HepG2 (cell line): Measurements from ENCODE around the gene SETD1B. TPM values are rescaled to one million over a fixed set of nuclear protein-coding genes. Genes with fewer than 3 reads are reported as not detected.

Source experiments
- ATAC-seq: fragments of 200-7000 bp; cut with Tn5 transposase; 3 replicates; pipeline ENCODE4 v1.9.1; 2020; ENCODE audit warnings: mild to moderate bottlenecking, moderate library complexity
- BruUV-seq: library from RNA; stranded (reverse); fragments of 400-500 nt; replicated peaks from 2 replicates; lab custom pipeline; 2021; lab: Mats Ljungman, UMichigan
- CTCF ChIA-PET: fragments of 300-600 bp; formaldehyde crosslinking; extraction: SDS; loops from one replicate; lab custom pipeline; 2021; ENCODE audit warnings: low total read pairs, inconsistent platforms, low intra/inter-chr PET ratio; lab: Yijun Ruan, JAX
- POLR2A ChIA-PET: fragments of 350-600 bp; sonication (Branson Sonifier 250); formaldehyde crosslinking; loops from one replicate; lab custom pipeline; 2020; ENCODE audit warnings: antibody characterized with exemption, inconsistent platforms; lab: Yijun Ruan, JAX
- DNase-seq: peaks from one replicate; pipeline ENCODE4 v3.0.0-alpha.2; 2015; ENCODE audit warnings: low spot score
- FAIRE-seq: peaks from 3 replicates; lab custom pipeline; 2011; peaks lifted over from hg19 to GRCh38; lab: Jason Lieb, UNC
- H2AFZ ChIP-seq: one replicate; pipeline ENCODE4 v1.6.1; 2011; ENCODE audit warnings: low read length, inconsistent platforms
- H3K27ac ChIP-seq: fragments of 300-600 bp; 3 replicates; pipeline ENCODE4 v1.8.0; 2011; ENCODE audit warnings: mixed run types, mild to moderate bottlenecking, mixed read lengths, low read length, inconsistent platforms; ENCODE audit not compliant: insufficient read depth; ENCODE audit errors: extremely low read length
- H3K27me3 ChIP-seq, 2 experiments: fragments of 200-600 bp in 1 of 2; 2 replicates in 1 of 2; 3 replicates in 1 of 2; pipeline versions ENCODE4 v1.6.0 to v1.8.0; 2011; ENCODE audit warnings: low read length in 2 of 2, mild to moderate bottlenecking in 2 of 2, moderate library complexity in 2 of 2, inconsistent platforms in 1 of 2; ENCODE audit not compliant: insufficient read depth in 2 of 2, control insufficient read depth in 1 of 2
- H3K36me3 ChIP-seq, 2 experiments: fragments of 200-600 bp in 1 of 2; replicated peaks in 1 of 2; 2 replicates in 1 of 2; 3 replicates in 1 of 2; pipeline versions ENCODE4 v1.5.1 to v1.8.0; 2011; ENCODE audit warnings: low read length in 2 of 2, inconsistent platforms in 1 of 2; ENCODE audit not compliant: insufficient read depth in 2 of 2, control insufficient read depth in 1 of 2
- H3K4me1 ChIP-seq: 2 replicates; pipeline ENCODE4 v1.5.1; 2012; ENCODE audit warnings: low read length, inconsistent platforms; ENCODE audit not compliant: insufficient read depth
- H3K4me2 ChIP-seq: 2 replicates; pipeline ENCODE4 v1.6.0; 2011; ENCODE audit warnings: low read depth, low read length, inconsistent platforms
- H3K4me3 ChIP-seq, 3 experiments: fragments of 200-600 bp in 1 of 3; sonication (generic), shearing (Covaris generic) in 1 of 3; replicated peaks in 1 of 3; 2 replicates each; pipeline ENCODE4 v1.5.1; 2011 to 2016; ENCODE audit warnings: low read length in 3 of 3, inconsistent platforms in 2 of 3, low read depth in 2 of 3, mild to moderate bottlenecking in 2 of 3, control low read depth in 1 of 3, mixed read lengths in 1 of 3; ENCODE audit not compliant: insufficient read depth in 1 of 3
- H3K79me2 ChIP-seq: one replicate; pipeline ENCODE4 v1.6.1; 2011; ENCODE audit warnings: low read length, inconsistent platforms; ENCODE audit not compliant: insufficient read depth
- H3K9ac ChIP-seq: 2 replicates; pipeline ENCODE4 v1.6.0; 2011; ENCODE audit warnings: mild to moderate bottlenecking, low read depth, low read length, inconsistent platforms; ENCODE audit not compliant: insufficient read depth
- H3K9me3 ChIP-seq: 2 replicates; pipeline ENCODE4 v1.5.1; 2012; ENCODE audit warnings: mild to moderate bottlenecking, low read length
- H4K20me1 ChIP-seq: 2 replicates; pipeline ENCODE4 v1.6.0; 2011; ENCODE audit warnings: inconsistent platforms, mild to moderate bottlenecking, low read length, moderate library complexity; ENCODE audit not compliant: insufficient read depth
- NFIB ChIP-seq: sonication (generic); formaldehyde crosslinking; IDR thresholded peaks from 2 replicates; pipeline ENCODE4 v1.9.0; 2021; ENCODE audit warnings: missing genetic modification reagents, mild to moderate bottlenecking, borderline replicate concordance
- TBL1XR1 ChIP-seq: fragments of 150-350 bp; IDR thresholded peaks from 2 replicates; pipeline ENCODE4 v1.6.1; 2014; ENCODE audit warnings: borderline replicate concordance, low read length; ENCODE audit not compliant: partially characterized antibody
- ZNF629 ChIP-seq: sonication (generic); formaldehyde crosslinking; conservative IDR thresholded peaks from 2 replicates; pipeline ENCODE4 v1.5.0; 2020; ENCODE audit warnings: missing genetic modification reagents
- ZNF746 ChIP-seq: sonication (generic); formaldehyde crosslinking; IDR thresholded peaks from 2 replicates; pipeline ENCODE4 v1.8.0; 2022; ENCODE audit warnings: mild to moderate bottlenecking, missing genetic modification reagents
- WGBS: methylation state at CpG from one replicate; pipeline ENCODE4 v1.1.6; 2017; ENCODE audit warnings: low lambda C conversion rate; 5-methylcytosine and 5-hydroxymethylcytosine counted together
- in situ Hi-C: cut with HindIII; loops from 2 replicates; pipeline ENCODE4 v1.10.0; 2017; ENCODE audit warnings: low pct_unique_long_range_greater_than_20kb; ENCODE audit not compliant: extremely low pct_ligation_motif_present
- intact Hi-C: fragments of 100-400 bp; cut with micrococcal nuclease; formaldehyde crosslinking; loops from one replicate; pipeline ENCODE4 v1.10.0; 2022; ENCODE audit not compliant: unreplicated experiment
- polyA plus RNA-seq, 8 experiments: library from polyadenylated mRNA; depleted of rRNA in 3 of 8; stranded (reverse) in 7 of 8; unstranded in 1 of 8; fragments of >200 nt; fragmentation: Illumina TruSeq in 4 of 8; extraction: Trizol in 4 of 8; gene quantifications; 2 replicates each; pipeline versions ENCODE4 v1.2.1 to v1.2.3, GENCODE V29; 2011 to 2016; ENCODE audit warnings: low read depth in 4 of 8, missing spikeins in 1 of 8, mixed read lengths in 1 of 8; ENCODE audit not compliant: insufficient read depth in 1 of 8
- total RNA-seq, 5 experiments: library from RNA; depleted of rRNA; stranded (reverse); fragments of >200 nt; fragmentation: Illumina TruSeq; extraction: Trizol; gene quantifications; 2 replicates each; pipeline ENCODE4 v1.2.3, GENCODE V29; 2016; ENCODE audit warnings: low read depth in 1 of 5
- TF ChIP-seq, protein P1 (sequence below): sonication (generic); formaldehyde crosslinking; IDR thresholded peaks from 2 replicates; pipeline ENCODE4 v1.4.0; 2020; ENCODE audit warnings: missing genetic modification reagents
- TF ChIP-seq, protein P2 (sequence below): sonication (generic); formaldehyde crosslinking; IDR thresholded peaks from 2 replicates; pipeline ENCODE4 v1.4.0; 2020; ENCODE audit warnings: missing genetic modification reagents, borderline replicate concordance
- TF ChIP-seq, protein P3 (sequence below): sonication (generic); formaldehyde crosslinking; IDR thresholded peaks from 2 replicates; pipeline ENCODE4 v1.4.0; 2020; ENCODE audit warnings: missing genetic modification reagents

Gene SETD1B
- total and polyA plus RNA-seq, 2 of the 13 experiments (the other 11 are each of a cell fraction or from before 2014, with no cell fraction given), result 1.1 to 1.4 TPM

DNA sequence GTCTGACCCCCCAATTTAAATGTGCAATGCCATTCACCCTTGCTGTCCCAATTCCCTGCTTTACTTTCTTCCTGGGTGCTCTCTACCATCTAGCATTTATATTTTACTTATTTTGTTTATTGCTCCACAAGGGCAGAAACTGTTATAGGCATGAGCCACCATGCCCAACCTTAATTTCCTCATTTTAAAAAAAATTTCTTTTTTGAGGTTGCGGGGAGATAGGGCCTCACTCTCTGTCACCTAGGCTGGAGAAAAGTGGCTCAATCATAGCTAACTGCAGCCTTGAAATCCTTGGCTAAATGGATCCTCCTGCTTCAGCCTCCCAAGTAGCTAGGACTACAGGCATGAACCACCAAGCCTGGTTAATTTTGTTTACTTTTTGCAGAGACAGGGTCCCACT, 41.9 kb downstream of the SETD1B start (continued):
- TF ChIP-seq, protein P1, sequence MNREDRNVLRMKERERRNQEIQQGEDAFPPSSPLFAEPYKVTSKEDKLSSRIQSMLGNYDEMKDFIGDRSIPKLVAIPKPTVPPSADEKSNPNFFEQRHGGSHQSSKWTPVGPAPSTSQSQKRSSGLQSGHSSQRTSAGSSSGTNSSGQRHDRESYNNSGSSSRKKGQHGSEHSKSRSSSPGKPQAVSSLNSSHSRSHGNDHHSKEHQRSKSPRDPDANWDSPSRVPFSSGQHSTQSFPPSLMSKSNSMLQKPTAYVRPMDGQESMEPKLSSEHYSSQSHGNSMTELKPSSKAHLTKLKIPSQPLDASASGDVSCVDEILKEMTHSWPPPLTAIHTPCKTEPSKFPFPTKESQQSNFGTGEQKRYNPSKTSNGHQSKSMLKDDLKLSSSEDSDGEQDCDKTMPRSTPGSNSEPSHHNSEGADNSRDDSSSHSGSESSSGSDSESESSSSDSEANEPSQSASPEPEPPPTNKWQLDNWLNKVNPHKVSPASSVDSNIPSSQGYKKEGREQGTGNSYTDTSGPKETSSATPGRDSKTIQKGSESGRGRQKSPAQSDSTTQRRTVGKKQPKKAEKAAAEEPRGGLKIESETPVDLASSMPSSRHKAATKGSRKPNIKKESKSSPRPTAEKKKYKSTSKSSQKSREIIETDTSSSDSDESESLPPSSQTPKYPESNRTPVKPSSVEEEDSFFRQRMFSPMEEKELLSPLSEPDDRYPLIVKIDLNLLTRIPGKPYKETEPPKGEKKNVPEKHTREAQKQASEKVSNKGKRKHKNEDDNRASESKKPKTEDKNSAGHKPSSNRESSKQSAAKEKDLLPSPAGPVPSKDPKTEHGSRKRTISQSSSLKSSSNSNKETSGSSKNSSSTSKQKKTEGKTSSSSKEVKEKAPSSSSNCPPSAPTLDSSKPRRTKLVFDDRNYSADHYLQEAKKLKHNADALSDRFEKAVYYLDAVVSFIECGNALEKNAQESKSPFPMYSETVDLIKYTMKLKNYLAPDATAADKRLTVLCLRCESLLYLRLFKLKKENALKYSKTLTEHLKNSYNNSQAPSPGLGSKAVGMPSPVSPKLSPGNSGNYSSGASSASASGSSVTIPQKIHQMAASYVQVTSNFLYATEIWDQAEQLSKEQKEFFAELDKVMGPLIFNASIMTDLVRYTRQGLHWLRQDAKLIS, result no peak
- no peak for TF ChIP-seq TBL1XR1
- TF ChIP-seq ZNF746 (CRISPR knock-in tag), result no peak
- TF ChIP-seq NFIB (CRISPR knock-in tag), result no peak
- TF ChIP-seq, all 625 proteins: peak for 0

DNA sequence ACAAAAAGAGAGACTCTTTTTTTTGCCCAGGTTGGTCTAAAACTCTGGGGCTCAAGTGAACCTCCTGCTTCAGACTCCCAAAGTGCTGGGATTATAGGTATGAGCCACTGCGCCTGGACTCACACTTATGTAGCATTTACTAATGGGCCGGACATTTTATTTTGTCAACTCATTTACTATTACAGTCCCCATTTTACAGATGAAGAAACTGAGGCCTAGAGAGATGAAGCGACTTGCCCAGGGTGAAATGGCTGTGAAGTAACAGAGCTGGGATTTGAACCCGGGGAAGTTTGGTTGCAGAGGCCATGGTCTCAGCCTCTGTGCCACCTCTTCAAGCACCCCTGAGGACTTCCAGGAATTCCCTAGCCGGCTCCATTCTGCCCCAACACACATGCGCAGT, 45.4 kb downstream of the SETD1B start:
- no peak for DNase-seq
- no peak overlapping the region for H3K9ac ChIP-seq
- in situ Hi-C loops, result no loop called here
- no peaks in the 10 kb centered on the region for H3K4me1 ChIP-seq
- H2AFZ ChIP-seq, result no peak overlapping the region
- POLR2A ChIA-PET, result no interaction called here
- H3K27me3 ChIP-seq, result no peaks in the 10 kb centered on the region
- no peak overlapping the region for H3K4me2 ChIP-seq
- TF ChIP-seq ZNF629, result peak; percentile 60
- TF ChIP-seq, protein P2, sequence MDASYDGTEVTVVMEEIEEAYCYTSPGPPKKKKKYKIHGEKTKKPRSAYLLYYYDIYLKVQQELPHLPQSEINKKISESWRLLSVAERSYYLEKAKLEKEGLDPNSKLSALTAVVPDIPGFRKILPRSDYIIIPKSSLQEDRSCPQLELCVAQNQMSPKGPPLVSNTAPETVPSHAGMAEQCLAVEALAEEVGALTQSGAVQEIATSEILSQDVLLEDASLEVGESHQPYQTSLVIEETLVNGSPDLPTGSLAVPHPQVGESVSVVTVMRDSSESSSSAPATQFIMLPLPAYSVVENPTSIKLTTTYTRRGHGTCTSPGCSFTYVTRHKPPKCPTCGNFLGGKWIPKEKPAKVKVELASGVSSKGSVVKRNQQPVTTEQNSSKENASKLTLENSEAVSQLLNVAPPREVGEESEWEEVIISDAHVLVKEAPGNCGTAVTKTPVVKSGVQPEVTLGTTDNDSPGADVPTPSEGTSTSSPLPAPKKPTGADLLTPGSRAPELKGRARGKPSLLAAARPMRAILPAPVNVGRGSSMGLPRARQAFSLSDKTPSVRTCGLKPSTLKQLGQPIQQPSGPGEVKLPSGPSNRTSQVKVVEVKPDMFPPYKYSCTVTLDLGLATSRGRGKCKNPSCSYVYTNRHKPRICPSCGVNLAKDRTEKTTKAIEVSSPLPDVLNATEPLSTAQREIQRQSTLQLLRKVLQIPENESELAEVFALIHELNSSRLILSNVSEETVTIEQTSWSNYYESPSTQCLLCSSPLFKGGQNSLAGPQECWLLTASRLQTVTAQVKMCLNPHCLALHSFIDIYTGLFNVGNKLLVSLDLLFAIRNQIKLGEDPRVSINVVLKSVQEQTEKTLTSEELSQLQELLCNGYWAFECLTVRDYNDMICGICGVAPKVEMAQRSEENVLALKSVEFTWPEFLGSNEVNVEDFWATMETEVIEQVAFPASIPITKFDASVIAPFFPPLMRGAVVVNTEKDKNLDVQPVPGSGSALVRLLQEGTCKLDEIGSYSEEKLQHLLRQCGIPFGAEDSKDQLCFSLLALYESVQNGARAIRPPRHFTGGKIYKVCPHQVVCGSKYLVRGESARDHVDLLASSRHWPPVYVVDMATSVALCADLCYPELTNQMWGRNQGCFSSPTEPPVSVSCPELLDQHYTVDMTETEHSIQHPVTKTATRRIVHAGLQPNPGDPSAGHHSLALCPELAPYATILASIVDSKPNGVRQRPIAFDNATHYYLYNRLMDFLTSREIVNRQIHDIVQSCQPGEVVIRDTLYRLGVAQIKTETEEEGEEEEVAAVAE, result no peak
- TF ChIP-seq, protein P3, sequence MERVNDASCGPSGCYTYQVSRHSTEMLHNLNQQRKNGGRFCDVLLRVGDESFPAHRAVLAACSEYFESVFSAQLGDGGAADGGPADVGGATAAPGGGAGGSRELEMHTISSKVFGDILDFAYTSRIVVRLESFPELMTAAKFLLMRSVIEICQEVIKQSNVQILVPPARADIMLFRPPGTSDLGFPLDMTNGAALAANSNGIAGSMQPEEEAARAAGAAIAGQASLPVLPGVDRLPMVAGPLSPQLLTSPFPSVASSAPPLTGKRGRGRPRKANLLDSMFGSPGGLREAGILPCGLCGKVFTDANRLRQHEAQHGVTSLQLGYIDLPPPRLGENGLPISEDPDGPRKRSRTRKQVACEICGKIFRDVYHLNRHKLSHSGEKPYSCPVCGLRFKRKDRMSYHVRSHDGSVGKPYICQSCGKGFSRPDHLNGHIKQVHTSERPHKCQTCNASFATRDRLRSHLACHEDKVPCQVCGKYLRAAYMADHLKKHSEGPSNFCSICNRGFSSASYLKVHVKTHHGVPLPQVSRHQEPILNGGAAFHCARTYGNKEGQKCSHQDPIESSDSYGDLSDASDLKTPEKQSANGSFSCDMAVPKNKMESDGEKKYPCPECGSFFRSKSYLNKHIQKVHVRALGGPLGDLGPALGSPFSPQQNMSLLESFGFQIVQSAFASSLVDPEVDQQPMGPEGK, result no peak
- TF ChIP-seq, all 625 proteins: peak for 1
- BruUV-seq, result no TSS peak
- no peaks in the 10 kb centered on the region for H3K9me3 ChIP-seq
- CTCF ChIA-PET, result no interaction called here
- no peaks in the 10 kb centered on the region for H4K20me1 ChIP-seq
- 98% methylated on average over 6 of the region's 6 CpGs for WGBS
- ATAC-seq (no peak), FAIRE-seq (no peak)
- peaks cover 2 to 6% of the 10 kb centered on the region in 2 experiments; a peak in 2 of 5 replicates for H3K36me3 ChIP-seq
- intact Hi-C loops, result no loop called here
- no peak overlapping the region for H3K4me3 ChIP-seq
- no peak overlapping the region for H3K27ac ChIP-seq
- H3K79me2 ChIP-seq, result no peaks in the 10 kb centered on the region
